Measurements from ENCODE around the gene GPR61.

Gene GPR61

DNA sequence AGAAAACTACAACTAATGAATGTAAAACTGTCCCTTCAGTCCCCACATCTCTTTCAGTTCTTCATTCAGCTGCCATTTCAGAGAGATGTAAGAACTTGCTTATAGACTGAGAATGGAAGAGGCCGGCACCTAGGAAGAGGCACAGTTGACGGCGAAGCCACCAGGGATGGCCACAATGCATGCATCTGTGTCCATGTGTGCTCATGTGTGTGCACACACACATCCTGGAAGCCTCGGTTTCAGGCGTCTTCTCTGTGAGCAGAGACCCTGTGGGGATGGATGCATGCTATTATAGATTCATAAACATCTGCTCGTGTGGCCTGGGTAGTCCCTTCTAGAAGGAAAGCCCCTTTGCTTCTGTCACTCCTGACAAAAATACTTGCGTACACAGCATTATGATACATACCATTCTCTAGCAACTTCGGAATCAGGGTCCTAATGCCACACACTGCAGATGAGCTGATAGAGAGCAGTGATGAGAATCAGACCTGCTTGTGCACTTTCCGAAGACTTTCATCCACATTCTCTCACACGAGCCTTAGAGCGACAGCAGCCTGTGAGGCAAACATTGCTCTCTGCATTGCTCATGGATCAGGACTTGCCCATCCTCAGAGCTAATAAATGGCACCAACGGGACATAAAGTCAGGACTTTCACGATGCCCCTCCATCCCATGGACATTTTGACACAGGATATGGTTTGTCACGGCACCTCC lies 12.4 kb upstream of the GPR61 start:
- Histone ChIP-seq H2AFZ (ENCODE audit: low read depth, low read length, severe bottlenecking) (no peak overlapping the region), H3K4me2 (ENCODE audit: low read depth, low read length, poor library complexity, severe bottlenecking) (no peak overlapping the region), H3K9me3 (ENCODE audit: insufficient read depth, low read length) (no peaks in the 10 kb centered on the region), H4K20me1 (ENCODE audit: low read depth, low read length) (no peaks in the 10 kb centered on the region), H3K9ac (ENCODE audit: low read length) (no peak overlapping the region), H3K4me3 (ENCODE audit: insufficient read depth, low read length, poor library complexity, severe bottlenecking) (no peak overlapping the region), H3K27ac (ENCODE audit: low read depth, low read length) (no peak overlapping the region), H3K9me2 (replicated peaks; ENCODE audit: insufficient read depth, low read length) (no peaks in the 10 kb centered on the region), H3F3A (ENCODE audit: insufficient read depth) (no peaks in the 10 kb centered on the region), H3K79me2 (ENCODE audit: insufficient read depth, low read length) (no peaks in the 10 kb centered on the region), H3K36me3 (ENCODE audit: low read length) (no peaks in the 10 kb centered on the region), H3K27me3 (ENCODE audit: low read length) (no peaks in the 10 kb centered on the region)
- TF ChIP-seq, protein P1, sequence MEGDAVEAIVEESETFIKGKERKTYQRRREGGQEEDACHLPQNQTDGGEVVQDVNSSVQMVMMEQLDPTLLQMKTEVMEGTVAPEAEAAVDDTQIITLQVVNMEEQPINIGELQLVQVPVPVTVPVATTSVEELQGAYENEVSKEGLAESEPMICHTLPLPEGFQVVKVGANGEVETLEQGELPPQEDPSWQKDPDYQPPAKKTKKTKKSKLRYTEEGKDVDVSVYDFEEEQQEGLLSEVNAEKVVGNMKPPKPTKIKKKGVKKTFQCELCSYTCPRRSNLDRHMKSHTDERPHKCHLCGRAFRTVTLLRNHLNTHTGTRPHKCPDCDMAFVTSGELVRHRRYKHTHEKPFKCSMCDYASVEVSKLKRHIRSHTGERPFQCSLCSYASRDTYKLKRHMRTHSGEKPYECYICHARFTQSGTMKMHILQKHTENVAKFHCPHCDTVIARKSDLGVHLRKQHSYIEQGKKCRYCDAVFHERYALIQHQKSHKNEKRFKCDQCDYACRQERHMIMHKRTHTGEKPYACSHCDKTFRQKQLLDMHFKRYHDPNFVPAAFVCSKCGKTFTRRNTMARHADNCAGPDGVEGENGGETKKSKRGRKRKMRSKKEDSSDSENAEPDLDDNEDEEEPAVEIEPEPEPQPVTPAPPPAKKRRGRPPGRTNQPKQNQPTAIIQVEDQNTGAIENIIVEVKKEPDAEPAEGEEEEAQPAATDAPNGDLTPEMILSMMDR (IDR thresholded peaks at IDR 0.05; ENCODE audit: insufficient read depth, low read length, poor library complexity, severe bottlenecking), result no peak
- no peak for TF ChIP-seq EZH2phosphoT487 (conservative IDR thresholded peaks at IDR 0.05; ENCODE audit: low read length)

DNA sequence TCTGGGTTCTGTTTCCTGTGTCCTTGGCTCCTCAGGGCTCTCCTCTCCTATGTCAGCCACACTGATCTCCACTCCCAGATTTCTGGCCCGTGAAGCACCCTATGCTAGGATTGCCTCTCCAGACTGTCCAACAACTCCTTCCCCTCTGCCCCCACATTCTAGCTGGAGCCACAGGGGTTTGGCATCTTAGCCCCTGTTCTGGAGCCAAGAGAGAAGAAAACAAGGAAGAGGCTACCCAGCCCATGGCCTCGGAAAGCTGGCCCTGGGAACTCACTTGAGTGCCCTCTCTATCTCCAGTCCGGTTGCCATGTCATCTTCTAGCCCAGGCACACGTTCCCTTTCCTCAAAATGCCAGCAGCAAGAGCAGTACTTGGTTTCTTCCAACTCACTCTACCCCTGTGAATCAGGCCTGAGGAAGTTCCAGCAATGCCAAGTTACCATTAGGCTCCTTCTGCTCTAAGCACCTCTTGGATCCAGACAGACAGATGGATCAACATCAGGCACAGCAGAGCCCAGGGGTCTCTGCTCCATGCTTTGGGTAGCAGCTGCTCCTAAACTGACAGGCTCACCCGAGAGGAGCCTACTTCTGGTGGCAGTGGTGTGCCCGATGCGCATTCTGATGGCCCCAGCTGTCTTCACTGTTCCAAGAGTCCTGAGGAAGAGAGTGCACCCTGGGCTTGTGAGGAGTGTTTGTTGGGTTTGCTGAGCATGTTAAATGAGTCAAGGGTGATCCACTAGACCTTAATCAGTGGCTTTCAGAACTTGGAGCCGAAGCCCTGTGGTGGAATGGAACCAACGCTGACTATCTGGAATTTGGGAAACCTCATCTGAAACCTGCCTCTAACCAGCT lies 11.6 kb upstream of the GPR61 start:
- Histone ChIP-seq H2AFZ (ENCODE audit: low read depth, low read length, severe bottlenecking) (no peak overlapping the region), H3K79me2 (ENCODE audit: insufficient read depth, low read length) (no peaks in the 10 kb centered on the region), H3F3A (ENCODE audit: insufficient read depth) (no peaks in the 10 kb centered on the region), H4K20me1 (ENCODE audit: low read depth, low read length) (no peaks in the 10 kb centered on the region), H3K36me3 (ENCODE audit: low read length) (no peaks in the 10 kb centered on the region), H3K27ac (ENCODE audit: low read depth, low read length) (no peak overlapping the region), H3K27me3 (ENCODE audit: low read length) (no peaks in the 10 kb centered on the region), H3K9me3 (ENCODE audit: insufficient read depth, low read length) (no peaks in the 10 kb centered on the region), H3K9me2 (replicated peaks; ENCODE audit: insufficient read depth, low read length) (no peaks in the 10 kb centered on the region), H3K9ac (ENCODE audit: low read length) (no peak overlapping the region), H3K4me3 (ENCODE audit: insufficient read depth, low read length, poor library complexity, severe bottlenecking) (no peak overlapping the region), H3K4me2 (ENCODE audit: low read depth, low read length, poor library complexity, severe bottlenecking) (no peak overlapping the region)
- TF ChIP-seq, protein P1 (IDR thresholded peaks at IDR 0.05; ENCODE audit: insufficient read depth, low read length, poor library complexity, severe bottlenecking), result no peak
- TF ChIP-seq EZH2phosphoT487 (conservative IDR thresholded peaks at IDR 0.05; ENCODE audit: low read length), result no peak

DNA sequence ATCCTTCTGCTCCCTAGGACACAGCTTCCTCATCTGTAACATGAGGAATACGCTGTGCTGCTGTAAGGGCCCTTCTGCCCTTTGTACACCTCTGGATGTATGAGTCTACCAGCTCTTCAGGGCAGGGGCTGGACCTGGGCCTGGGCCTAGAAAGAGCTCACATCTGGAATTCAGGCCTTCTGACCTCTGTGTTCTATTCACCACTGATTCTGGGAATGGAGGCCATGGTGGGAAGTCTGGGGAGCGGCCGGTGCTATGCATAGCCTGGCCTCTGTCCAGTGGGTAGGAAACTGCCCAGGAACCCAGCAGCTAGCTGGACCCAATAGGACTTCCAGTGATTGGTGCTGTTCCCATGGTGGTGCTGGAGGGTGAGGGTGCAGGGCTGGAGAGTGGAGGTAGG lies 11.0 kb upstream of the GPR61 start:
- TF ChIP-seq EZH2phosphoT487 (conservative IDR thresholded peaks at IDR 0.05; ENCODE audit: low read length), result no peak
- TF ChIP-seq, protein P1 (IDR thresholded peaks at IDR 0.05; ENCODE audit: insufficient read depth, low read length, poor library complexity, severe bottlenecking), result no peak
- no peak overlapping the region for H3K27ac ChIP-seq (ENCODE audit: low read depth, low read length)
- H3K4me2 ChIP-seq (ENCODE audit: low read depth, low read length, poor library complexity, severe bottlenecking), result no peak overlapping the region
- H3K27me3 ChIP-seq (ENCODE audit: low read length), result no peaks in the 10 kb centered on the region
- no peaks in the 10 kb centered on the region for H4K20me1 ChIP-seq (ENCODE audit: low read depth, low read length)
- H3K9me3 ChIP-seq (ENCODE audit: insufficient read depth, low read length), result no peaks in the 10 kb centered on the region
- no peaks in the 10 kb centered on the region for H3K79me2 ChIP-seq (ENCODE audit: insufficient read depth, low read length)
- no peaks in the 10 kb centered on the region for H3F3A ChIP-seq (ENCODE audit: insufficient read depth)
- no peak overlapping the region for H3K9ac ChIP-seq (ENCODE audit: low read length)
- no peaks in the 10 kb centered on the region for H3K9me2 ChIP-seq (replicated peaks; ENCODE audit: insufficient read depth, low read length)
- no peak overlapping the region for H2AFZ ChIP-seq (ENCODE audit: low read depth, low read length, severe bottlenecking)
- no peak overlapping the region for H3K4me3 ChIP-seq (ENCODE audit: insufficient read depth, low read length, poor library complexity, severe bottlenecking)
- H3K36me3 ChIP-seq (ENCODE audit: low read length), result no peaks in the 10 kb centered on the region

All from SU-DHL-6 (cell line).